Tibial artery (tissue), 4 donors: ENCODE measurements around the gene TNPO1.
"Not testable (repeated sequence)": the region's sequence is repeated elsewhere in the genome, so short reads cannot be mapped to it uniquely, and the experiment has no call there.

Source experiments
- DNase-seq, 2 donors: peaks; one replicate each; pipeline ENCODE4 v3.0.0-alpha.2; 2019
- H3K27ac ChIP-seq, 2 donors: fragments of 200-600 bp; sonication (generic) in 1 of 2; 1 replicate in 1 of 2; 2 replicates in 1 of 2; pipeline ENCODE4 v1.5.1; 2018 to 2019; ENCODE audit warnings: mild to moderate bottlenecking in 1 of 2
- H3K27me3 ChIP-seq, 2 donors: fragments of 200-600 bp; sonication (generic) in 1 of 2; one replicate each; pipeline versions ENCODE4 v1.5.1 to v1.6.0; 2016 to 2019
- H3K36me3 ChIP-seq, 3 donors: fragments of 200-600 bp; sonication (generic) in 2 of 3; one replicate each; pipeline ENCODE4 v1.5.1; 2016 to 2019; ENCODE audit warnings: mild to moderate bottlenecking in 2 of 3
- H3K4me1 ChIP-seq, 4 donors: fragments of 200-600 bp; sonication (generic) in 2 of 4; 1 replicate in 3 of 4; 2 replicates in 1 of 4; pipeline ENCODE4 v1.5.1; 2016 to 2019
- H3K4me3 ChIP-seq, 2 donors: fragments of 200-600 bp; sonication (generic) in 1 of 2; 1 replicate in 1 of 2; 2 replicates in 1 of 2; pipeline ENCODE4 v1.5.1; 2018 to 2019; ENCODE audit warnings: mild to moderate bottlenecking in 2 of 2
- H3K9me3 ChIP-seq, 3 donors: fragments of 200-600 bp; sonication (generic) in 1 of 3; one replicate each; pipeline ENCODE4 v1.5.1; 2016 to 2019
- CTCF ChIP-seq, 2 experiments: fragments of 200-600 bp in 1 of 2; fragments of 450-650 bp in 1 of 2; IDR thresholded peaks; one replicate each; pipeline ENCODE4 v1.5.1; 2017 to 2019; ENCODE audit warnings: antibody characterized with exemption in 2 of 2, mild to moderate bottlenecking in 1 of 2, moderate library complexity in 1 of 2
- intact Hi-C: fragments of 100-400 bp; cut with DNase I; formaldehyde crosslinking; loops from one replicate; pipeline ENCODE4 v1.15.0; 2023; ENCODE audit warnings: low total_unique reads

TNPO1 gene

DNA sequence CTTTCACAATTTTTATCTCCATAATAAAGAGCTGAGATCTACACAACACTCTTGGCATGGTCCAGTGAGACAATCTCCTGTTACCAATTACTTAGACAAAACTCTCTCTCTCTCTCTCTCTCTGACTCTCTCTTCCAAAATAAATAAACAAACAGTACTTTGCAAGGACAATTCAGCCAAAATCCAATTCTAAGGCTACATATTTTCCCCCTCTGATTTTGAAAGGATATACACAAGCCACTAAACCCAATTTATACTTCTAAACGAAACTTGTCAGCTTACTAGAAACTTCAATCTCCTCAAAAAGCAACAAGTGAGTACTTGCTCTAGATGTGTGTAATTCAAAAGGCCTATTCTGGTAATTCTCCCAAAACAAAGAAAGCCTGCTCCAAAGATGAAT lies 26.3 kb upstream of the TNPO1 start:
- no peak overlapping the region for H3K4me3 ChIP-seq
- no peaks in the 10 kb centered on the region for H3K36me3 ChIP-seq
- peaks cover 0 to 12% (median 0%) of the 10 kb centered on the region in 4 donors for H3K4me1 ChIP-seq
- intact Hi-C loops, result no loop called here
- no peaks in the 10 kb centered on the region for H3K27me3 ChIP-seq
- no peak overlapping the region for H3K27ac ChIP-seq
- H3K9me3 ChIP-seq, result no peaks in the 10 kb centered on the region
- no peak for DNase-seq
- TF ChIP-seq CTCF (IDR thresholded peaks at IDR 0.05), result no peak

DNA sequence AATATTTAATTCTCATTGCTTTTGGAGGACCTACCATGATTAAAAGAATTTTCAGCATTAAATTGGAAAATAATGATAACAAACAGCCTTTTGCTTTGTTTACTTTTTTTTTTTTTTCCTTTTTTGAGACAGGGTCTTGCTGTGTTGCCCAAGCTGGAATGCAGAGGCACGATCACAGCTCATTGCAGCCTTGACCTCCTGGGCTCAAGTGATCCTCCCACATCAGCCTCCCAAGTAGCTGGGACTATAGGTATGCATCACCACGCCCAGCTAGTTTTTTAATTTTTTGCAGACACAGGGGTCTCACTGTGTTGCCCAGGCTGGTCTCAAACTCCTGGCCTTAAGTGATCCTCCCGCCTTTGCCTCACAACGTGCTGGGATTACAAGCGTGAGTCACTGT lies 23.8 kb upstream of the TNPO1 start:
- DNase-seq, H3K4me3 ChIP-seq, H3K36me3 ChIP-seq, intact Hi-C loops, H3K27me3 ChIP-seq, H3K27ac ChIP-seq, H3K9me3 ChIP-seq: not testable (repeated sequence)
- peaks cover 0 to 12% (median 0%) of the 10 kb centered on the region in 4 donors for H3K4me1 ChIP-seq

GRCh38 chr5:72796001-72796400 lies 20.5 kb upstream of the TNPO1 start:
- Histone ChIP-seq H3K4me1 (no peaks in the 10 kb centered on the region), H3K27me3 (no peaks in the 10 kb centered on the region), H3K9me3 (no peaks in the 10 kb centered on the region), H3K27ac (no peak overlapping the region), H3K36me3 (no peaks in the 10 kb centered on the region), H3K4me3 (no peak overlapping the region)
- intact Hi-C loops, result no loop called here
- TF ChIP-seq CTCF (IDR thresholded peaks at IDR 0.05), result no peak
- no peak for DNase-seq

DNA sequence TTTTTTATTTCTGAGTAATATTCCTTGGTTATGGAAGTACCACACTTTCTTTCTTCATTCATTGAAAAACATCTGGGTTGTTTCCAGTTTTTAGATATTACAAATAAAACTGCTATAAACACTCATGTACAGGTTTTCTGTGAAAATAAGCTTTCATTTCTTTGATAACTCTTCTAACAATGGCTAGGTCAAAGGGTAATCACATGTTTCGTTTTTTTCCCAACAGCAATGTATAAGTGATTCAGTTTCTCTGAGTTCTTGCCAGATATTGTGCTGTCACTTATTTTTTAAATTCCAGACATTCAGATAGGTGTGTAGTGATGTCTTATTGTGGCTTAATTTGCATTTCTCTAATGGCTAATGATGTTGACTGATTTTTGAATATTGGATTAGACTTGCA lies 16.7 kb upstream of the TNPO1 start:
- Histone ChIP-seq H3K4me1 (no peaks in the 10 kb centered on the region), H3K27ac (no peak overlapping the region), H3K4me3 (no peak overlapping the region), H3K27me3 (no peaks in the 10 kb centered on the region), H3K9me3 (peaks cover 0 to 4% (median 2%) of the 10 kb centered on the region in 3 donors), H3K36me3 (no peaks in the 10 kb centered on the region)
- no peak for TF ChIP-seq CTCF (IDR thresholded peaks at IDR 0.05)
- DNase-seq, result no peak
- intact Hi-C loops, result no loop called here

DNA sequence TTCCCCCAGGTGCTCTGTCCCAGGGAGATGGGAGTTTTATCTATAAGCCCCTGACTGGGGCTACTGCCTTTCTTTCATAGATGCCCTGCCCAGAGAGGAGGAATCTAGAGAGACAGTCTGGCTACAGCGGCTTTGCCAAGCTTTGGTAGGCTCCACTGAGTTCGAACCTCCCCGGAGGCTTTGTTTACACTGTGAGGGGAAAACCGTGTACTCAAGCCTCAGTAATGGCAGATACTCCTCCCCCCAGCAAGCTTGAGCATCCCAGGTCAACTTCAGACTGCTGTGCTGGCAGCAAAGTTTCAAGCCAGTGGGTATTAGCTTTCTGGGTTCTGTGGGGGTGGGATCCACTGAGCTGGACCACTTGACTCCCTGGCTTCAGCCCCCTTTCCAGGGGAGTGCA lies 7.8 kb upstream of the TNPO1 start:
- H3K36me3 ChIP-seq, H3K27ac ChIP-seq, H3K27me3 ChIP-seq, H3K4me1 ChIP-seq, DNase-seq, H3K4me3 ChIP-seq, intact Hi-C loops: not testable (repeated sequence)
- H3K9me3 ChIP-seq, result peaks cover 2 to 33% (median 13%) of the 10 kb centered on the region in 3 donors

DNA sequence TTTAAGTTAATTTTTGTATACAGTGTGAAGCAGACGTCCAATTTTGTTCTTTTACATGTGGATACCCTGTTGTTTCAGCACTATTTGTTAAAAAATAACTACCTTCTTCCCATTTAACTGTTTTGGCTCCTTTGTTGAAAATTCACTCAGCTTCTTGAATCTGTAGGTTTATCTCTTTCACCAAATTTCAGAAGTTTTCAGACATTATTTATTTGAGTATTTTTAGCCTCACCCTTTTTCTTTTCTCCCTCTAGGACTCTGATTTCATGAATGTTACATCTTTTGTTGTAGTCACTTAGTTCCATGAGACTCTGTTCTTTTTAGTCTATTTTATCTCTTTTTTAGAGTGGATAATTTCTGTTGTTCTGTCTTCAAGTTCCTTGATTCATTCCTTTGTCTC lies 4.6 kb upstream of the TNPO1 start:
- Histone ChIP-seq H3K27ac (no peak overlapping the region), H3K4me3 (no peak overlapping the region), H3K36me3 (no peaks in the 10 kb centered on the region), H3K4me1 (peaks cover 0 to 8% (median 0%) of the 10 kb centered on the region in 4 donors), H3K9me3 (peaks cover 0 to 16% (median 0%) of the 10 kb centered on the region in 3 donors), H3K27me3 (no peaks in the 10 kb centered on the region)
- intact Hi-C loops, result no loop called here
- DNase-seq, result no peak
- no peak for TF ChIP-seq CTCF (IDR thresholded peaks at IDR 0.05)

DNA sequence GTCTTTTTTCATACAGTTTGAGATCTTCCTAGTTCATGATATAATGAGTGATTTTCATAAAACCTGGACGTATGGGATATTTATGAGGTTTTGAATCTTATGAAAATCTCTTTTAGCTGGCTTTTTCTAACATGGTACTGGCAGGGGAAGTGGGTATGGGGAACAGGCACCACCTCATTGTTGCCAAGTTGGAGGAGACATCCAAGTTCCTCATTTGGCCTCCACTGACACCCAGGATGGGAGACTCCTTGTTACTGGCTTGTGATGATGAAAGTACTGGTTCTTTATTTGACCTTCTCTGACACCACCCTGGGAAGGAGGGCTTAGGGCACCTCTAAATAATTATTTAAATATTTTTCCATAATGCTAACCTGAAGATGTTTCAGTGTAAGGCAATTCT lies 4.0 kb upstream of the TNPO1 start:
- Histone ChIP-seq H3K36me3 (no peaks in the 10 kb centered on the region), H3K27ac (no peak overlapping the region), H3K4me3 (no peak overlapping the region), H3K27me3 (no peaks in the 10 kb centered on the region), H3K9me3 (peaks cover 0 to 12% (median 0%) of the 10 kb centered on the region in 3 donors), H3K4me1 (peaks cover 0 to 8% (median 0%) of the 10 kb centered on the region in 4 donors)
- DNase-seq, result no peak
- intact Hi-C loops, result no loop called here
- TF ChIP-seq CTCF (IDR thresholded peaks at IDR 0.05), result no peak
